LNCaP clone FGC (cell line): ENCODE measurements around the gene LSMEM2.

Experiments
- DNase-seq: peaks from one replicate; pipeline ENCODE4 v3.0.0-alpha.2; 2011; ENCODE audit warnings: low read depth
- H3K4me3 ChIP-seq: 2 replicates; pipeline ENCODE4 v1.5.1; 2011; ENCODE audit warnings: mild to moderate bottlenecking, low read depth, low read length, control low read depth
- CTCF ChIP-seq: IDR thresholded peaks from 2 replicates; pipeline ENCODE4 v1.5.1; 2012; ENCODE audit warnings: mild to moderate bottlenecking; ENCODE audit not compliant: control insufficient read depth, insufficient read depth; ENCODE audit errors: extremely low read depth

LSMEM2 gene

GRCh38 chr3:50327943-50328691 lies 49.2 kb downstream of the LSMEM2 start, which contains the start of gene TUSC2:
Gene TUSC2 (minus strand): TSS chr3:50328223. CDS start chr3:50328099, 124 bp downstream.
- H3K4me3 ChIP-seq: peak within 1 kb of the TSS; percentile 100
- DNase-seq: peak; percentile 92
- TF ChIP-seq CTCF: no peak

GRCh38 chr3:50330330-50330729 lies 51.4 kb downstream of the LSMEM2 start:
- H3K4me3 ChIP-seq: no peak overlapping the region

GRCh38 chr3:50331364-50331907 lies 52.5 kb downstream of the LSMEM2 start:
- H3K4me3 ChIP-seq: no peak overlapping the region
- no peak for DNase-seq
- TF ChIP-seq CTCF: no peak

More at GRCh38 chr3:50330330-50330729, 51.4 kb downstream of the LSMEM2 start:
- TF ChIP-seq CTCF: no peak
- no peak for DNase-seq

GRCh38 chr3:50333744-50334328 lies 54.9 kb downstream of the LSMEM2 start:
- H3K4me3 ChIP-seq: peak overlapping the region; percentile 89
- DNase-seq: no peak
- TF ChIP-seq CTCF: no peak

GRCh38 chr3:50334339-50335075 lies 55.6 kb downstream of the LSMEM2 start:
- DNase-seq: peak; percentile 89
- peak overlapping the region; percentile 89 for H3K4me3 ChIP-seq
- no peak for TF ChIP-seq CTCF

- DNase-seq: no peak
- TF ChIP-seq CTCF: no peak
- peak overlapping the region; percentile 89 for H3K4me3 ChIP-seq
These were observed 57.7 kb downstream of the LSMEM2 start for GRCh38 chr3:50336452-50337174.
